ENCODE measurements around the gene NFYA. TPM values are rescaled to one million over a fixed set of nuclear protein-coding genes. Genes with fewer than 3 reads are reported as not detected.
"Not testable (repeated sequence)": the region's sequence is repeated elsewhere in the genome, so short reads cannot be mapped to it uniquely, and the experiment has no call there.

The NFYA gene
- total RNA-seq, 1 donor from 2014 or later, result 23.9 TPM

GRCh38 chr6:41103847-41104246 lies 31.1 kb downstream of the NFYA start:
- ATAC-seq (no peak), DNase-seq (no peak)
- intact Hi-C loops (cut with DNase I), result no loop called here
- H3K27me3 ChIP-seq, result no peaks in the 10 kb centered on the region
- peaks cover 29% of the 10 kb centered on the region for H3K36me3 ChIP-seq
- H3K9me3 ChIP-seq, result no peaks in the 10 kb centered on the region
- H3K4me1 ChIP-seq, result no peaks in the 10 kb centered on the region
- TF ChIP-seq CTCF (IDR thresholded peaks at IDR 0.05), result no peak
- no peak overlapping the region for H3K4me3 ChIP-seq
- H3K27ac ChIP-seq, result no peak overlapping the region

- Histone ChIP-seq H3K27me3 (no peaks in the 10 kb centered on the region), H3K27ac (no peak overlapping the region), H3K4me3 (no peak overlapping the region), H3K9me3 (no peaks in the 10 kb centered on the region), H3K4me1 (no peaks in the 10 kb centered on the region), H3K36me3 (no peaks in the 10 kb centered on the region)
- ATAC-seq, result peak; percentile 62
- intact Hi-C loops (cut with DNase I), result no loop called here
- no peak for DNase-seq
- no peak for TF ChIP-seq CTCF (IDR thresholded peaks at IDR 0.05)
Measured at GRCh38 chr6:41111017-41111416, 38.2 kb downstream of the NFYA start.

- not testable (repeated sequence) for ATAC-seq, H3K27ac ChIP-seq
Measured at GRCh38 chr6:41115027-41115426, 42.3 kb downstream of the NFYA start.

GRCh38 chr6:41119508-41119907 lies 46.7 kb downstream of the NFYA start:
- DNase-seq (no peak), ATAC-seq (no peak)
- TF ChIP-seq CTCF (IDR thresholded peaks at IDR 0.05), result no peak
- H3K9me3 ChIP-seq, result no peaks in the 10 kb centered on the region
- H3K36me3 ChIP-seq, result no peaks in the 10 kb centered on the region
- no peaks in the 10 kb centered on the region for H3K4me1 ChIP-seq
- intact Hi-C loops (cut with DNase I), result no loop called here
- H3K4me3 ChIP-seq, result no peak overlapping the region
- H3K27me3 ChIP-seq, result no peaks in the 10 kb centered on the region
- no peak overlapping the region for H3K27ac ChIP-seq

More at GRCh38 chr6:41115027-41115426, 42.3 kb downstream of the NFYA start:
- H3K4me3 ChIP-seq; intact Hi-C loops (cut with DNase I); H3K27me3 ChIP-seq; H3K36me3 ChIP-seq; H3K9me3 ChIP-seq; H3K4me1 ChIP-seq; DNase-seq: not testable (repeated sequence)

- intact Hi-C loops (cut with DNase I), result no loop called here
- no peak for ATAC-seq
- DNase-seq, result no peak
- no peak overlapping the region for H3K27ac ChIP-seq
- H3K4me3 ChIP-seq, result no peak overlapping the region
- H3K27me3 ChIP-seq, result no peaks in the 10 kb centered on the region
- H3K4me1 ChIP-seq, result no peaks in the 10 kb centered on the region
- no peaks in the 10 kb centered on the region for H3K36me3 ChIP-seq
- H3K9me3 ChIP-seq, result no peaks in the 10 kb centered on the region
- no peak for TF ChIP-seq CTCF (IDR thresholded peaks at IDR 0.05)
Measured at GRCh38 chr6:41120058-41120457, 47.3 kb downstream of the NFYA start.

GRCh38 chr6:41122373-41122772 lies 49.6 kb downstream of the NFYA start:
- no peaks in the 10 kb centered on the region for H3K27me3 ChIP-seq
- H3K4me3 ChIP-seq, result no peak overlapping the region
- intact Hi-C loops (cut with DNase I), result no loop called here
- H3K27ac ChIP-seq, result no peak overlapping the region
- ATAC-seq (peak; percentile 86), DNase-seq (no peak)
- H3K4me1 ChIP-seq, result no peaks in the 10 kb centered on the region
- H3K36me3 ChIP-seq, result no peaks in the 10 kb centered on the region
- no peaks in the 10 kb centered on the region for H3K9me3 ChIP-seq
- no peak for TF ChIP-seq CTCF (IDR thresholded peaks at IDR 0.05)

Measured in upper lobe of right lung (tissue), 1 donor.